NB4 (cell line): ENCODE measurements around the gene SELENOH.
A peak's percentile ranks its signal among the peaks of the same experiment; 100 is the strongest.

ENCODE experiments used
- DNase-seq: peaks from one replicate; pipeline ENCODE4 v3.0.0; 2010; ENCODE audit warnings: low read depth
- H3K4me3 ChIP-seq: one replicate; pipeline ENCODE4 v1.5.1; 2011; ENCODE audit warnings: mild to moderate bottlenecking, low read depth, low read length, moderate library complexity
- MAX ChIP-seq: IDR thresholded peaks from 2 replicates; pipeline ENCODE4 v1.6.1; 2011; ENCODE audit warnings: low read depth, low read length
- MYC ChIP-seq: IDR thresholded peaks from 2 replicates; pipeline ENCODE4 v1.6.1; 2011; ENCODE audit warnings: low read depth, low read length
- POLR2A ChIP-seq: IDR thresholded peaks from 2 replicates; pipeline ENCODE4 v1.6.1; 2011; ENCODE audit warnings: mild to moderate bottlenecking; ENCODE audit not compliant: insufficient read length; ENCODE audit errors: extremely low read depth
- TF ChIP-seq, protein P1 (sequence below): IDR thresholded peaks from one replicate; pipeline ENCODE4 v1.5.1; 2012; ENCODE audit warnings: low read depth, low read length

SELENOH gene

GRCh38 chr11:57744357-57744756 is 3.1 kb downstream of the SELENOH start:
- H3K4me3 ChIP-seq, result no peak overlapping the region
- no peak for DNase-seq
- TF ChIP-seq, protein P1, sequence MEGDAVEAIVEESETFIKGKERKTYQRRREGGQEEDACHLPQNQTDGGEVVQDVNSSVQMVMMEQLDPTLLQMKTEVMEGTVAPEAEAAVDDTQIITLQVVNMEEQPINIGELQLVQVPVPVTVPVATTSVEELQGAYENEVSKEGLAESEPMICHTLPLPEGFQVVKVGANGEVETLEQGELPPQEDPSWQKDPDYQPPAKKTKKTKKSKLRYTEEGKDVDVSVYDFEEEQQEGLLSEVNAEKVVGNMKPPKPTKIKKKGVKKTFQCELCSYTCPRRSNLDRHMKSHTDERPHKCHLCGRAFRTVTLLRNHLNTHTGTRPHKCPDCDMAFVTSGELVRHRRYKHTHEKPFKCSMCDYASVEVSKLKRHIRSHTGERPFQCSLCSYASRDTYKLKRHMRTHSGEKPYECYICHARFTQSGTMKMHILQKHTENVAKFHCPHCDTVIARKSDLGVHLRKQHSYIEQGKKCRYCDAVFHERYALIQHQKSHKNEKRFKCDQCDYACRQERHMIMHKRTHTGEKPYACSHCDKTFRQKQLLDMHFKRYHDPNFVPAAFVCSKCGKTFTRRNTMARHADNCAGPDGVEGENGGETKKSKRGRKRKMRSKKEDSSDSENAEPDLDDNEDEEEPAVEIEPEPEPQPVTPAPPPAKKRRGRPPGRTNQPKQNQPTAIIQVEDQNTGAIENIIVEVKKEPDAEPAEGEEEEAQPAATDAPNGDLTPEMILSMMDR, result no peak
- TF ChIP-seq MYC (no peak), MAX (no peak), POLR2A (no peak)

DNA sequence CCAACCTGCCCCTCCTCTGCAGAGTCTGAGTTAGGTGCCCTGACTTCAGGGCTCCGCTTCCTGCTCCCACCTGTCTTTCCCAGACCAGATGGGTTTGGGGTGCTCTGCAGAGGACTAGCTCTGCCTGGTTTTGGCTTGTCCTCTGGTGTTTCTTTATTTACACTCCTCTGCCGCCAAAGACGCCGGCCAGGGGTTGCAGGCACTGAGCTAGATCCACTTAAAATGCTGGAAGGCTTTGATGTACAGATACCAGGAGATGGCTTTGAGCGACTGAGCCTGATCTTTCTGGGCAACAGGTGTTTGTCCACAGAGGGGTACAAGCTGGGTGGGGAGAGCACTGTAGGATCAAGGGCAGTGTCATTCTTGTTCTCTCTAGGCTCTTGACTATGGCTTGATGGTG is 3.9 kb downstream of the SELENOH start:
- H3K4me3 ChIP-seq, result no peak overlapping the region
- no peak for DNase-seq
- TF ChIP-seq MYC (no peak), MAX (no peak), POLR2A (no peak)
- TF ChIP-seq, protein P1, result no peak

DNA sequence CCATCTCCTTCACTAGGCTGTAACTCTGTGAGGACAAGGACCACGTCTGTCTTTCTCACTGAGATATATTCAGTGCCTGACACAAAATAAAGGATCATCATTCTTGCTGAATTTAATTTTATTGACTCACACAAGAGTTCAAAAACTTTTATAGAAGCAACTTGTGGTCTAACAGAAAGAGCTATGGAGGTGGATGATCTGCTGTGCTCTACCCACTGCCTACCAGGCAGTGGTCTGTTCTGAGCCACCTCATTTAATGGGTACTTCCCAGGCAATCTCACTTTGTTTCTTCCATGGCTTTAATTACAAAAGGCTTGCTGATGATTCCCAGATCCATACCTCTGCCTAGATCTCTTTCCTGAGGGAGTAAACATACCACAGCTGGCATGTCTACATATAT is 5.6 kb downstream of the SELENOH start:
- DNase-seq, result no peak
- no peak overlapping the region for H3K4me3 ChIP-seq
- TF ChIP-seq, protein P1, result no peak
- no peak for TF ChIP-seq POLR2A
- no peak for TF ChIP-seq MYC
- no peak for TF ChIP-seq MAX

GRCh38 chr11:57751176-57751575 is 9.9 kb downstream of the SELENOH start:
- H3K4me3 ChIP-seq, result no peak overlapping the region
- DNase-seq, result no peak
- TF ChIP-seq POLR2A (no peak), MAX (no peak), MYC (no peak)
- TF ChIP-seq, protein P1, result no peak

- H3K4me3 ChIP-seq, result no peak within 1 kb of the TSS
- DNase-seq, result peak; percentile 63
- TF ChIP-seq MAX (no peak), MYC (no peak)
- TF ChIP-seq, protein P1, result peak; percentile 43
Measured at GRCh38 chr11:57751676-57752253, 10.5 kb downstream of the SELENOH start, which contains the start of gene BTBD18. BTBD18 (minus strand) TSS chr11:57751819; CDS start chr11:57751188, 631 bp downstream.

DNA sequence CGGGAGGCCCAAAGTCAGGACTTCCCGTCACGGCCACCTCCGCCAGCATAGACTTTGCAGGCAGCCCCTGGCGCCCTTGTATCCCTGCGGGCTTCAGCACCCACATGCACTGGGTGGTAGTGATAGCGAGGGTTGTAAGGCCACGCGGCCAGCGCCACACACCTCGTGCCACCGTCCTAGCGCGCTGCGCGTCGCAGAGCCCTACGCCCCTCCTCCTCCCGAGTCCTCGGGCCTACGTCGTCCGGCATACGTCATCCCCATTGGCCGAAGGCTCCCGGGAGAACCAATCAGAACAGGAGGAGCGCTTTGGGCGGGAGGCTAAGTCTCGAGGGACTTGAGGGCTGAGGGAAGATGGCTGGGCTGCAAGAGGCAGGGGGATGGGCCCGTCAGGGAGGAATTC is 11.7 kb downstream of the SELENOH start:
- DNase-seq, result no peak
- TF ChIP-seq POLR2A, result no peak
- no peak for TF ChIP-seq MAX
- TF ChIP-seq, protein P1, result no peak
- TF ChIP-seq MYC, result no peak
- H3K4me3 ChIP-seq, result no peak overlapping the region
